CD4-positive, alpha-beta T cell treated with Interferon alpha-2 for 1 hour (primary cell): ENCODE results near the gene CLIP4.

Experiments
- DNase-seq, 2 donors: peaks; one replicate each; pipeline ENCODE4 v3.0.0-alpha.2; 2020 to 2022

CLIP4 gene

GRCh38 chr2:29139152-29139551, 23.9 kb downstream of the CLIP4 start:
- no peak for DNase-seq

- no peak for DNase-seq
Observed at GRCh38 chr2:29139731-29140130, 24.5 kb downstream of the CLIP4 start.

- DNase-seq: no peak
Observed at GRCh38 chr2:29143657-29144056, 28.4 kb downstream of the CLIP4 start.

GRCh38 chr2:29146197-29146596, 31.0 kb downstream of the CLIP4 start:
- no peak for DNase-seq

GRCh38 chr2:29147963-29148362, 32.7 kb downstream of the CLIP4 start:
- no peak for DNase-seq

- no peak for DNase-seq
Observed at GRCh38 chr2:29154610-29155009, 39.4 kb downstream of the CLIP4 start.

- DNase-seq: no peak
Observed at GRCh38 chr2:29155578-29155977, 40.4 kb downstream of the CLIP4 start.

- DNase-seq: no peak
Observed at GRCh38 chr2:29157131-29157530, 41.9 kb downstream of the CLIP4 start.

GRCh38 chr2:29159125-29159524, 43.9 kb downstream of the CLIP4 start:
- no peak for DNase-seq

GRCh38 chr2:29160184-29160583, 45.0 kb downstream of the CLIP4 start:
- no peak for DNase-seq

- DNase-seq: no peak
Observed at GRCh38 chr2:29162204-29162928, 47.2 kb downstream of the CLIP4 start.

- no peak for DNase-seq
Observed at GRCh38 chr2:29164091-29164846, 49.1 kb downstream of the CLIP4 start.

- no peak for DNase-seq
Observed at GRCh38 chr2:29165362-29166241, 50.4 kb downstream of the CLIP4 start.

GRCh38 chr2:29166242-29167039, 51.2 kb downstream of the CLIP4 start:
- DNase-seq: no peak

- no peak for DNase-seq
Observed at GRCh38 chr2:29174937-29175336, 59.7 kb downstream of the CLIP4 start.

GRCh38 chr2:29175338-29175737, 60.1 kb downstream of the CLIP4 start:
- DNase-seq: no peak

GRCh38 chr2:29182334-29182733, 67.1 kb downstream of the CLIP4 start:
- DNase-seq: no peak

- DNase-seq: no peak
Observed at GRCh38 chr2:29182920-29183319, 67.7 kb downstream of the CLIP4 start.

- no peak for DNase-seq
Observed at GRCh38 chr2:29184531-29184930, 69.3 kb downstream of the CLIP4 start.

GRCh38 chr2:29186817-29187216, 71.6 kb downstream of the CLIP4 start:
- no peak for DNase-seq

GRCh38 chr2:29187926-29188325, 72.7 kb downstream of the CLIP4 start:
- no peak for DNase-seq

GRCh38 chr2:29189052-29189451, 73.8 kb downstream of the CLIP4 start:
- peak in 1 of 2 donors; percentile 52 for DNase-seq

- no peak for DNase-seq
Observed at GRCh38 chr2:29191817-29192216, 76.6 kb downstream of the CLIP4 start.
